ENCODE data around the gene SAPCD1. TPM values are rescaled to one million over a fixed set of nuclear protein-coding genes. Genes with fewer than 3 reads are reported as not detected.

Gene SAPCD1
- total RNA-seq, 2 donors from 2014 or later, result not detected

- no peak for DNase-seq (ENCODE audit: low spot score)
- Histone ChIP-seq H3K27ac (no peak overlapping the region), H3K4me1 (peaks cover 0 to 5% of the 10 kb centered on the region in 2 donors), H3K27me3 (no peaks in the 10 kb centered on the region), H3K4me3 (no peak overlapping the region), H3K9me3 (no peaks in the 10 kb centered on the region), H3K36me3 (peaks cover 78% of the 10 kb centered on the region)
- TF ChIP-seq, protein P1, sequence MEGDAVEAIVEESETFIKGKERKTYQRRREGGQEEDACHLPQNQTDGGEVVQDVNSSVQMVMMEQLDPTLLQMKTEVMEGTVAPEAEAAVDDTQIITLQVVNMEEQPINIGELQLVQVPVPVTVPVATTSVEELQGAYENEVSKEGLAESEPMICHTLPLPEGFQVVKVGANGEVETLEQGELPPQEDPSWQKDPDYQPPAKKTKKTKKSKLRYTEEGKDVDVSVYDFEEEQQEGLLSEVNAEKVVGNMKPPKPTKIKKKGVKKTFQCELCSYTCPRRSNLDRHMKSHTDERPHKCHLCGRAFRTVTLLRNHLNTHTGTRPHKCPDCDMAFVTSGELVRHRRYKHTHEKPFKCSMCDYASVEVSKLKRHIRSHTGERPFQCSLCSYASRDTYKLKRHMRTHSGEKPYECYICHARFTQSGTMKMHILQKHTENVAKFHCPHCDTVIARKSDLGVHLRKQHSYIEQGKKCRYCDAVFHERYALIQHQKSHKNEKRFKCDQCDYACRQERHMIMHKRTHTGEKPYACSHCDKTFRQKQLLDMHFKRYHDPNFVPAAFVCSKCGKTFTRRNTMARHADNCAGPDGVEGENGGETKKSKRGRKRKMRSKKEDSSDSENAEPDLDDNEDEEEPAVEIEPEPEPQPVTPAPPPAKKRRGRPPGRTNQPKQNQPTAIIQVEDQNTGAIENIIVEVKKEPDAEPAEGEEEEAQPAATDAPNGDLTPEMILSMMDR (IDR thresholded peaks at IDR 0.05), result no peak
Observed at GRCh38 chr6:31782126-31782855, 19.8 kb downstream of the SAPCD1 start.

- no peaks in the 10 kb centered on the region for H3K4me1 ChIP-seq
- TF ChIP-seq, protein P1 (IDR thresholded peaks at IDR 0.05), result no peak
- H3K4me3 ChIP-seq, result no peak overlapping the region
- no peaks in the 10 kb centered on the region for H3K9me3 ChIP-seq
- no peak for DNase-seq (ENCODE audit: low spot score)
- no peaks in the 10 kb centered on the region for H3K27me3 ChIP-seq
- peaks cover 65% of the 10 kb centered on the region for H3K36me3 ChIP-seq
- no peak overlapping the region for H3K27ac ChIP-seq
Observed at GRCh38 chr6:31784098-31784925, 21.9 kb downstream of the SAPCD1 start.

GRCh38 chr6:31785475-31785874 lies 23.0 kb downstream of the SAPCD1 start:
- no peaks in the 10 kb centered on the region for H3K4me1 ChIP-seq
- H3K4me3 ChIP-seq, result no peak overlapping the region
- no peak overlapping the region for H3K27ac ChIP-seq
- no peak for DNase-seq (ENCODE audit: low spot score)
- no peaks in the 10 kb centered on the region for H3K27me3 ChIP-seq
- no peaks in the 10 kb centered on the region for H3K9me3 ChIP-seq
- H3K36me3 ChIP-seq, result peaks cover 54% of the 10 kb centered on the region
- TF ChIP-seq, protein P1 (IDR thresholded peaks at IDR 0.05), result no peak

GRCh38 chr6:31791324-31792089 lies 29.1 kb downstream of the SAPCD1 start:
- H3K36me3 ChIP-seq, result peaks cover 10% of the 10 kb centered on the region
- H3K4me1 ChIP-seq, result peaks cover 0 to 12% of the 10 kb centered on the region in 2 donors
- H3K9me3 ChIP-seq, result no peaks in the 10 kb centered on the region
- no peak for DNase-seq (ENCODE audit: low spot score)
- no peak overlapping the region for H3K4me3 ChIP-seq
- no peaks in the 10 kb centered on the region for H3K27me3 ChIP-seq
- H3K27ac ChIP-seq, result no peak overlapping the region
- TF ChIP-seq, protein P1 (IDR thresholded peaks at IDR 0.05), result peak in 1 of 2 donors; percentile 57

DNA sequence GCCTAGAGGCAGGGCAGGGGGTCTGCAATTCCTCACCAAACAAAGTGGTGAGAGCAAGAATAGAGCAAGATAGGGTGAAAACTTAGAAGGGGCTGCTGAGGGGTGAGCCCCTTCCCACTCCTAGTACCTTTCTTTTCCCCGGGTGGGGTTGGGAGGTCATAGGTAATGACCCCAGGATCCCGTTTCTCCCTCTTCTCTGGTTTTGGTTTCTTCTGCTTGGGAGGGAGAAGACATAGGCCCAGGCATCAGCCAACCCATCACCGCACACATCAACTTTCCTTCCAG lies 29.6 kb downstream of the SAPCD1 start:
- no peak overlapping the region for H3K4me3 ChIP-seq
- DNase-seq (ENCODE audit: low spot score), result no peak
- H3K9me3 ChIP-seq, result no peaks in the 10 kb centered on the region
- H3K36me3 ChIP-seq, result peaks cover 10% of the 10 kb centered on the region
- TF ChIP-seq, protein P1 (IDR thresholded peaks at IDR 0.05), result no peak
- no peaks in the 10 kb centered on the region for H3K27me3 ChIP-seq
- peaks cover 0 to 12% of the 10 kb centered on the region in 2 donors for H3K4me1 ChIP-seq
- H3K27ac ChIP-seq, result no peak overlapping the region
